ENCODE data around the gene RAB2B. TPM values are rescaled to one million over a fixed set of nuclear protein-coding genes. Genes with fewer than 3 reads are reported as not detected.

Gene RAB2B
- total RNA-seq, 3 donors from 2014 or later (not counting 1 experiment from before 2014, with no cell fraction given), result 43.3 to 64.7 (median 50.9) TPM

DNA sequence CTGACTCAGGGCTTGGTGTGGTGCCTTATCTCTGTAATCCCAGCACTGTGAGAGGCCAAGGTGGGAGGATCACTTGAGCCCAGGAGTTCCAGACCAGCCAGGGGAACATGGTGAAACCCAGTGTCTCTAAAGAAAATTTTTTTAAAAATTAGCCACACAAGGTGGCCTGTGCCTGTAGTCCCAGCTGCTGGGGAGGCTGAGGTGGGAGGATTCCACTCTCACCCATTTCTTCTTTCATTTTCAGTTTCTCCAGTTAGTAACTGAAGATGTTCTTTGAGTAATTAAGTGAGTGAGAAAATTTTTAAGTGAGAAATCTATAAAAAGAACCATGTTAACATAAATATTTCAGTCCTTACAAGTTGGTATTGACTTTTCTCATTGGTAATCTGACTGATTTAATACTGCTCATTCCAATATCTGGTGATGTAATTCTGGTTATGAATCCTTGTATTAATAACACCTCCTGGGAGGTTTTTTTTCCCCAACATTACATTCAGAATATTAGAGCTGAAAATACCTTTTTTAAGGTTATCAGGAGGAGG, 28.3 kb upstream of the RAB2B start:
- H3K27me3 Mint-ChIP-seq (ENCODE audit: low read depth in 2 of 2), result no peaks in the 10 kb centered on the region
- no peaks in the 10 kb centered on the region for H3K9me3 ChIP-seq (ENCODE audit: control insufficient read depth, insufficient read depth, low read length)
- H3K27ac ChIP-seq (ENCODE audit: low read length), result no peak overlapping the region
- DNase-seq (peak in 1 of 2 donors; percentile 40), ATAC-seq (peak; percentile 63 to 83 (median 66))
- H3K36me3 Mint-ChIP-seq, result no peaks in the 10 kb centered on the region
- peaks cover 42% of the 10 kb centered on the region for H3K36me3 ChIP-seq (ENCODE audit: control insufficient read depth, insufficient read depth, low read length)
- H3K4me1 ChIP-seq (ENCODE audit: control insufficient read depth, insufficient read depth, low read length), result peaks cover 12% of the 10 kb centered on the region
- intact Hi-C loops (cut with micrococcal nuclease), result no loop called here
- no peaks in the 10 kb centered on the region for H3K9me3 Mint-ChIP-seq
- H3K27ac Mint-ChIP-seq, result peak overlapping the region; percentile 62 to 85
- no peak overlapping the region for H3K4me3 ChIP-seq (ENCODE audit: low read length)
- H3K4me1 Mint-ChIP-seq, result peaks cover 35 to 40% of the 10 kb centered on the region in 2 donors
- H3K4me3 Mint-ChIP-seq, result no peak overlapping the region
- TF ChIP-seq, protein P1, sequence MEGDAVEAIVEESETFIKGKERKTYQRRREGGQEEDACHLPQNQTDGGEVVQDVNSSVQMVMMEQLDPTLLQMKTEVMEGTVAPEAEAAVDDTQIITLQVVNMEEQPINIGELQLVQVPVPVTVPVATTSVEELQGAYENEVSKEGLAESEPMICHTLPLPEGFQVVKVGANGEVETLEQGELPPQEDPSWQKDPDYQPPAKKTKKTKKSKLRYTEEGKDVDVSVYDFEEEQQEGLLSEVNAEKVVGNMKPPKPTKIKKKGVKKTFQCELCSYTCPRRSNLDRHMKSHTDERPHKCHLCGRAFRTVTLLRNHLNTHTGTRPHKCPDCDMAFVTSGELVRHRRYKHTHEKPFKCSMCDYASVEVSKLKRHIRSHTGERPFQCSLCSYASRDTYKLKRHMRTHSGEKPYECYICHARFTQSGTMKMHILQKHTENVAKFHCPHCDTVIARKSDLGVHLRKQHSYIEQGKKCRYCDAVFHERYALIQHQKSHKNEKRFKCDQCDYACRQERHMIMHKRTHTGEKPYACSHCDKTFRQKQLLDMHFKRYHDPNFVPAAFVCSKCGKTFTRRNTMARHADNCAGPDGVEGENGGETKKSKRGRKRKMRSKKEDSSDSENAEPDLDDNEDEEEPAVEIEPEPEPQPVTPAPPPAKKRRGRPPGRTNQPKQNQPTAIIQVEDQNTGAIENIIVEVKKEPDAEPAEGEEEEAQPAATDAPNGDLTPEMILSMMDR (IDR thresholded peaks at IDR 0.05), result no peak
- H3K27me3 ChIP-seq (ENCODE audit: control insufficient read depth, insufficient read depth, low read length), result no peaks in the 10 kb centered on the region

GRCh38 chr14:21503376-21503775, 26.6 kb upstream of the RAB2B start:
- H3K27ac Mint-ChIP-seq, result peak overlapping the region in 1 of 2 donors; percentile 51
- no peaks in the 10 kb centered on the region for H3K27me3 ChIP-seq (ENCODE audit: control insufficient read depth, insufficient read depth, low read length)
- TF ChIP-seq, protein P1 (IDR thresholded peaks at IDR 0.05), result no peak
- H3K36me3 Mint-ChIP-seq, result peaks cover 10% of the 10 kb centered on the region
- no peaks in the 10 kb centered on the region for H3K9me3 ChIP-seq (ENCODE audit: control insufficient read depth, insufficient read depth, low read length)
- WGBS (ENCODE audit: insufficient coverage), result 94% methylated on average over 3 of the region's 4 CpGs
- no peak for ATAC-seq
- peaks cover 57% of the 10 kb centered on the region for H3K36me3 ChIP-seq (ENCODE audit: control insufficient read depth, insufficient read depth, low read length)
- H3K4me3 Mint-ChIP-seq, result no peak overlapping the region
- peaks cover 7% of the 10 kb centered on the region for H3K4me1 ChIP-seq (ENCODE audit: control insufficient read depth, insufficient read depth, low read length)
- no peak overlapping the region for H3K4me3 ChIP-seq (ENCODE audit: low read length)
- peaks cover 23 to 25% of the 10 kb centered on the region in 2 donors for H3K4me1 Mint-ChIP-seq
- H3K27me3 Mint-ChIP-seq (ENCODE audit: low read depth in 2 of 2), result no peaks in the 10 kb centered on the region
- no peak overlapping the region for H3K27ac ChIP-seq (ENCODE audit: low read length)
- DNase-seq, result no peak
- intact Hi-C loops (cut with micrococcal nuclease), result no loop called here
- H3K9me3 Mint-ChIP-seq, result no peaks in the 10 kb centered on the region

DNA sequence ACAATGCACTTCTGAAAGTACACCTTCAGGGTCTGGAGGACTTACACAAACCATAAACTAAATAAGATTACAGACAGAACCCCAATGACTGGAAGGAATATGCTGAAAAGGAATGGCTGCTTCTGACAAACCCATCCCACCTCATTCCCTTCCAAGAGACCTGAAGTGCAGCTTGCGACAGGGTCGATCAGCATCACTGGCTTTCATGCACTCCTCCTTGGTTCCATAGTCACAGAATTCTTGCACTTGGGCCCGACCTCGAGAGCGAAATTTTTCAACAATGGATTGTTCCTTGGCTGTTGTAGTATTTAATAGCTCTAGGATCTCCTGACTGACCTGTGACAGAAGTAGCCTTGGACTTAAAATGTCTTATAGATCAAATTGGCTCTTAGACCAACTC, 24.8 kb upstream of the RAB2B start:
- Mint-ChIP-seq H3K4me3 (no peak overlapping the region), H3K27me3 (ENCODE audit: low read depth in 2 of 2) (no peaks in the 10 kb centered on the region), H3K9me3 (no peaks in the 10 kb centered on the region), H3K36me3 (peaks cover 10% of the 10 kb centered on the region), H3K4me1 (peaks cover 15% of the 10 kb centered on the region in 2 donors), H3K27ac (no peak overlapping the region)
- ATAC-seq (no peak), DNase-seq (no peak)
- H3K27ac ChIP-seq (ENCODE audit: low read length), result no peak overlapping the region
- no peaks in the 10 kb centered on the region for H3K9me3 ChIP-seq (ENCODE audit: control insufficient read depth, insufficient read depth, low read length)
- peaks cover 7% of the 10 kb centered on the region for H3K4me1 ChIP-seq (ENCODE audit: control insufficient read depth, insufficient read depth, low read length)
- no peak overlapping the region for H3K4me3 ChIP-seq (ENCODE audit: low read length)
- TF ChIP-seq, protein P1 (IDR thresholded peaks at IDR 0.05), result no peak
- peaks cover 67% of the 10 kb centered on the region for H3K36me3 ChIP-seq (ENCODE audit: control insufficient read depth, insufficient read depth, low read length)
- H3K27me3 ChIP-seq (ENCODE audit: control insufficient read depth, insufficient read depth, low read length), result no peaks in the 10 kb centered on the region
- WGBS (ENCODE audit: insufficient coverage), result 98% methylated on average over 5 of the region's 5 CpGs
- intact Hi-C loops (cut with micrococcal nuclease), result no loop called here
